ENCODE data around the gene OR52B2. TPM values are rescaled to one million over a fixed set of nuclear protein-coding genes. Genes with fewer than 3 reads are reported as not detected.

The OR52B2 gene
- not detected in 2 replicates for total RNA-seq (2014; rRNA removed)
- not detected for polyA plus RNA-seq (2012)

GRCh38 chr11:6170226-6170625, at the start of gene OR52B2:
OR52B2 (minus strand) TSS chr11:6170326; CDS start chr11:6170326, 0 bp downstream.
- no peak for DNase-seq (ENCODE audit: low read depth)

GRCh38 chr11:6219359-6219758, 49.2 kb upstream of the OR52B2 start:
- peak; percentile 86 for DNase-seq (ENCODE audit: low read depth)

DNA sequence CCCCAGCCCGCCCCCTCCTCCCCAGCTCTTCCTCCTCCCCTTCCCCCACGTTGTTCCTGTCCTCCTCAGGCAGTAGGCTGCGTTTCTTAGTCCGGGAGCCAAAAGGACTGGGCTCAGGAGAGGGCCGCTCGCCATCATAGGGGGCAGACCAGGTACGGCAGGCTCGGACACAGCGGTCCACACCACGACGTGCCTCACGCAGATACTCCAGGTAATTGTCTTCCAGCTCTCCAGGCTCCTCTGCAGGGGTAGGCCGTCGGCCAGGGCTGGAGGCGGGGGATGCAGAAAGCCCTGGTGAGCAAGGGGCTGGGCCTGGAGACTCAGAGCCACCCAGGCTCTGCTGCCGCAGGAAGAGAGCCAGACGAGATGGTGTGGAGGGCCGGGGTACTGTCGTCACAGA, 47.6 kb upstream of the OR52B2 start:
- no peak for DNase-seq (ENCODE audit: low read depth)

DNA sequence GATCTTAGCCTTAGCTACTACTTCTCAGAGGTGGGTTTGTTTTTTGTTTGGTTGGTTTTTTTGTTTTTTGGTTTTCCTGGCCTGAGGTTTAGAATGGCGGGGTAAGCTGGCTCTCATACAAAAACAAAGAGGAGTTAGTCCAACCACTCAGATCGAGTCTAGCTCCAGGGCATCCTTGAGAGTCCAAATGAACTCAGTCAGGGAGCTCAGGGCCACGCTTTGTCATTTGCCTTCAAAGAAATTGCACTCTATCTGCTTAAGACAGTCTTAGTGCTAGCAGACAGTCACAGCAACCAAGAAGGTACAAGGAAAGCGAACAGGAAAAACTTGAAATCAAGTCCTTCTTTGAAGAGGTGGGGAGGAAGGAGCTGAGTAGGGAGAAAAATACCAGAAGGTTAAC, 46.4 kb upstream of the OR52B2 start:
- DNase-seq (ENCODE audit: low read depth): no peak

DNA sequence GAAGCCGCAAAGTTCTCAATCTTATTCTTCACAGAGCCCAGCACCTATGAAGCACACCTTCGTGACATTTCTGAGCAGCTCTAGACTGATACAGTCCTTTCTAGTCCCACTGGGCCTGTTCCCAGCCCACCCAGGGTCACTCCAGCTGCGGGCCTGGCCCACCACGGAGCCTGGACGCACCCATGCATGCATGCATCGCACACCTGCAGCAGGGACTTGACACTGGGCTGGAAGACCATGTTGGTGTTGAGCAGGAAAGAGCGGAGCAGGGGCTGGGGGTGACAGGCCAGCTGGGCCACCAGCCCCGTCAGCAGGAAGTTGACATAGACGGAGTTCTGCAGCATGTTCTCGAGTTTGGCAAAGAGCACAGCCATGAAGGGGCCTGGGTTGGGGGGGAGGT, 44.4 kb upstream of the OR52B2 start:
- DNase-seq (ENCODE audit: low read depth): no peak

DNA sequence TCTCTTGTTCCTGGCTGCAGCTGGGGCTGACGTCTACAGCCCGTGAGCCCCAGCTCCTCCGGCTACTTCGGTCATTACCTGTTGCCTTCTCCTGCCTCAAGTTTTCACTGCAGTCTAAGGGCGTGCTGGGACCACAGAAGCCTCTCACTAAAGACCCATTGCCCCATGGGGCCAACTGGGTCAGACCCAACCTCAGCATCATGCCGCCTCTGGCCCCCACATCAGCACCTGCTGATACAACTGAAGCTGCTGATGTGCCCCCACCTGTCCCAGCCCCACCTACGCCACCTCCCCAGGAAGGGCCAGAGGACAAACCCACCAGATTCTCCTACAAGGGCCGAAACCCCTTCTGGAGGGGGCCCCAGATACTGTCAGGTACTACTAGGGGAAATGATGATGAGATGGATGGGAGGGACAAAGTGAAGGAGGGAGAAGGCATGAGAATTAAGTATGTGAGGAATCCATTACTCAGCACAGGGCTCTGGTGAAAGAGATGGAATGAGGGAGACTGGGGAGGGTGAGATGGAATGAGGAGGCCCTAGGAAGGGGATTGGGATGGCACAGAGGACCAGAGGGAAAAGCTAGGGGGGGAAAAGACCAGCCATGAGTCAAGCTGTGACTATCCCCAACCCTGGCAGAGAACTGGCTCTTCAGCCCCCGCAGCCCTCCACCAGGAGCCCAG, 40.3 kb upstream of the OR52B2 start:
- no peak for DNase-seq (ENCODE audit: low read depth)

- DNase-seq (ENCODE audit: low read depth): no peak
Observed at GRCh38 chr11:6209801-6210200, 39.7 kb upstream of the OR52B2 start.

- no peak for DNase-seq (ENCODE audit: low read depth)
Observed at GRCh38 chr11:6206456-6207180, 36.5 kb upstream of the OR52B2 start.

GRCh38 chr11:6205366-6205765, 35.2 kb upstream of the OR52B2 start, which contains the start of gene C11orf42:
C11orf42 (plus strand) TSS chr11:6205557; CDS start chr11:6205616, 59 bp downstream.
- DNase-seq (ENCODE audit: low read depth): no peak

- DNase-seq (ENCODE audit: low read depth): no peak
Observed at GRCh38 chr11:6204706-6205105, 34.6 kb upstream of the OR52B2 start.

- DNase-seq (ENCODE audit: low read depth): no peak
Observed at GRCh38 chr11:6203327-6203726, 33.2 kb upstream of the OR52B2 start.

DNA sequence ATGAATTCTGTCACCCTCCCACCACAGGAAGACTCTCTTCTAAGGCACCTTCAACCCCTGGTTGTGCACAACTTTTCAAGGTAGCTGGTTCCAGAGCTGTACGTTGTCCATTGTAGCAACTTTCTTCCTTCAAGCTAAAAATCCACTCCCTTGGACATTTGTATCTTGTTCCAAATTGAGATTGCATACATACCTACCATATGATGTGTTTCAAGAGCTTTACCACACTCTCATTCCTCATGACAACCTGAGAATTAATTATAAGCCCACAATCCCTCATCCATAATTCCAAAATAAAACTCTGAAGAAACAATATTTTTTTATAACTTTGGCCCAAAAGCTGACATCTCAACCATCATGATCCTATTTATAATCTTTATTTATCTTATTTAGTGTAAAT, 31.9 kb upstream of the OR52B2 start:
- DNase-seq (ENCODE audit: low read depth): no peak

- no peak for DNase-seq (ENCODE audit: low read depth)
Observed at GRCh38 chr11:6201481-6201880, 31.4 kb upstream of the OR52B2 start.

- no peak for DNase-seq (ENCODE audit: low read depth)
Observed at GRCh38 chr11:6200975-6201374, 30.8 kb upstream of the OR52B2 start.

DNA sequence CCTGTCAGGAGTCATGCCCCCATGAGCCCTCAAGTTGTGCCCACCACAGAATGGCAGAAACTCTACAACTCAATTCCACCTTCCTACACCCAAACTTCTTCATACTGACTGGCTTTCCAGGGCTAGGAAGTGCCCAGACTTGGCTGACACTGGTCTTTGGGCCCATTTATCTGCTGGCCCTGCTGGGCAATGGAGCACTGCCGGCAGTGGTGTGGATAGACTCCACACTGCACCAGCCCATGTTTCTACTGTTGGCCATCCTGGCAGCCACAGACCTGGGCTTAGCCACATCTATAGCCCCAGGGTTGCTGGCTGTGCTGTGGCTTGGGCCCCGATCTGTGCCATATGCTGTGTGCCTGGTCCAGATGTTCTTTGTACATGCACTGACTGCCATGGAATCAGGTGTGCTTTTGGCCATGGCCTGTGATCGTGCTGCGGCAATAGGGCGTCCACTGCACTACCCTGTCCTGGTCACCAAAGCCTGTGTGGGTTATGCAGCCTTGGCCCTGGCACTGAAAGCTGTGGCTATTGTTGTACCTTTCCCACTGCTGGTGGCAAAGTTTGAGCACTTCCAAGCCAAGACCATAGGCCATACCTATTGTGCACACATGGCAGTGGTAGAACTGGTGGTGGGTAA, 29.2 kb upstream of the OR52B2 start, which contains the start of gene OR52W1:
TSS of gene OR52W1 (plus strand) at position 51 of the 637 bp plus-strand sequence. CDS start at position 51, 0 bp downstream.
- no peak for DNase-seq (ENCODE audit: low read depth)

GRCh38 chr11:6197466-6198200, 27.5 kb upstream of the OR52B2 start:
- no peak for DNase-seq (ENCODE audit: low read depth)

- DNase-seq (ENCODE audit: low read depth): no peak
Observed at GRCh38 chr11:6196396-6196795, 26.3 kb upstream of the OR52B2 start.

- DNase-seq (ENCODE audit: low read depth): no peak
Observed at GRCh38 chr11:6194065-6194581, 24.0 kb upstream of the OR52B2 start.

DNA sequence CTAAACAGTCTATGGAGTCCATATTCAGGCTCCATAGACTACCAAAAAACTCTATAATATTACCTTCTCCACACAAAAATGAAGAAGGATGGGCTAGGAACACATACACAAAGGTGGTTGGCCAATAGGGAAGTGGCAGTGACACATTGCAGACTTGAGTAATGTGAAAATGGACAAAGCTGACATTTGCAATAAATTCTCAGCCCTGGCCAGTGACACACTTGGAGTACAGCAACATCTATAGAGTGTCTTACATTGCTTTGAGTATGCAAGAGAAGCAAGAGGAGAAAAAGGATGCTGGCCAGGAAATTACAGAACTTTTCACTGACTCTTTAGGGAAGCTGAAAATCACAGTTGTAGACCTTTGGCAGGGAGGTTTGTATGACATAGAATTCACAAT, 21.6 kb upstream of the OR52B2 start:
- no peak for DNase-seq (ENCODE audit: low read depth)

GRCh38 chr11:6175440-6175839, 5.3 kb upstream of the OR52B2 start:
- DNase-seq (ENCODE audit: low read depth): no peak

DNA sequence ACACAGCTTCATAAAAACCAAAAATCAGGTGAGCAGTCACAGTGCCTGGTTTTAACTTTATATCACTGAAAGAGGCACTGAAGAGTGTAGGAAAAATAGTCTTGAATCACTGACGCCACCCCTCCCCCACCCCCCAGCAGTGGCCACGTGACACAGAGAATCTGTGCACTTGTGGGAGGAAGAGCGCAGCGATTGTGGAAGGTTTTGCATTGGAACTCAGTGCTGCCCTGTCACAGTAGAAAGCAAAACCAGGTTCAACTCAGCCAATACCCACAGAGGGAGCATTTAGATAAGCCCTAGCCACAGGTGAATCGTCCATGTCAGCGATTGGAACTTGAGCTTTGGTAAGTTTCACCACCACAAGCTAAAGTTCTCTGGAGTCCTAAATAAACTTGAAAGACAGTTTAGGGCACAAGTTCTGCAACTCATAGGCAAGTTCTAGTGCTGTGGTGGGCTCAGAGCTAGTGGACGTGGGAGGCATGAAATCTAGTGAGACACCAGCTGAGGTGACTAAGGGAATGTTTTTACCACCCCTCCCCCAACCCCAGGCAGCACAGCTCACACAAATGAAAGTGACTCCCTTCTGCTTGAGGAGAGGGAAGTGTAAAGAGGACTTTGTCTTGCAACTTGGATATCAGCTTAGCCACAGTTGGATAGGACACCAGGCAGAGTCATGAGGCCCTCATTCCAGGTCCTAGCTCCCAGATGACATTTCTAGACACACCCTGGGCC, 13.3 kb downstream of the OR52B2 start:
- DNase-seq (ENCODE audit: low read depth): peak; percentile 1
